HG03060 (cell line): ENCODE data around the gene PCDHGB5.
A peak's percentile ranks its signal among the peaks of the same experiment; 100 is the strongest.

Experiments
- ATAC-seq: cut with Tn5 transposase; IDR thresholded peaks from one replicate; pipeline ENCODE4 v1.9.1; 2021; ENCODE audit warnings: low read depth, moderate number of reproducible peaks; ENCODE audit not compliant: unreplicated experiment

PCDHGB5 gene

DNA sequence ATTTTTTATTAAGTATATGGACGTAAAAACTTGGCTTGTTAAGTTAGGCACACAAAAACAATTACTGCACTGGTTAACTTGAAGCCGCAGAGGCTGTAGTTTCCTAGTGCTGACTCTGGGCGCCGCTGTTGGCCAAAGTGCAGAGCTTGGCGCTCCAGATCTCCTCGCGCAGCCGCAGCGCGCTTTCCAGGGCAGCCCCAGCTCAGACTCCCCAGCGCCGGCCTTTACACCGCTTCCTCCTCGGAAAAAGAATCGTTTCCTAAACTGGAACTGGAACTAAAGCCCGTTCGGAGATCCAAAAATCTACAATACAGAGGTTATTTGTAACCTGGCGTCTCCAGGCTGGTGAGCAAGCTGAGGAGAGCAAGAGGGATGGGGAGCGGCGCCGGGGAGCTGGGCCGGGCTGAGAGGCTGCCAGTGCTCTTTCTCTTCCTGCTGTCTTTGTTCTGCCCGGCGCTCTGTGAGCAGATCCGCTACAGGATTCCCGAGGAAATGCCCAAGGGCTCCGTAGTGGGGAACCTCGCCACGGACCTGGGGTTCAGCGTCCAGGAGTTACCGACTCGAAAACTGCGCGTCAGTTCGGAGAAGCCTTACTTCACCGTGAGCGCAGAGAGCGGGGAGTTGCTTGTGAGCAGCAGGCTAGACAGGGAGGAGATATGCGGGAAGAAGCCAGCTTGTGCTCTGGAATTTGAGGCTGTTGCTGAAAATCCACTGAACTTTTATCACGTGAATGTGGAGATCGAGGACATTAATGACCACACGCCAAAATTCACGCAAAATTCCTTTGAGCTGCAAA lies at the start of gene PCDHGB5:
Gene PCDHGB5, plus strand, starts transcription at position 192 of the 796 bp plus-strand sequence. Its CDS starts 181 bp downstream, at position 373.
- peak; percentile 86 for ATAC-seq

DNA sequence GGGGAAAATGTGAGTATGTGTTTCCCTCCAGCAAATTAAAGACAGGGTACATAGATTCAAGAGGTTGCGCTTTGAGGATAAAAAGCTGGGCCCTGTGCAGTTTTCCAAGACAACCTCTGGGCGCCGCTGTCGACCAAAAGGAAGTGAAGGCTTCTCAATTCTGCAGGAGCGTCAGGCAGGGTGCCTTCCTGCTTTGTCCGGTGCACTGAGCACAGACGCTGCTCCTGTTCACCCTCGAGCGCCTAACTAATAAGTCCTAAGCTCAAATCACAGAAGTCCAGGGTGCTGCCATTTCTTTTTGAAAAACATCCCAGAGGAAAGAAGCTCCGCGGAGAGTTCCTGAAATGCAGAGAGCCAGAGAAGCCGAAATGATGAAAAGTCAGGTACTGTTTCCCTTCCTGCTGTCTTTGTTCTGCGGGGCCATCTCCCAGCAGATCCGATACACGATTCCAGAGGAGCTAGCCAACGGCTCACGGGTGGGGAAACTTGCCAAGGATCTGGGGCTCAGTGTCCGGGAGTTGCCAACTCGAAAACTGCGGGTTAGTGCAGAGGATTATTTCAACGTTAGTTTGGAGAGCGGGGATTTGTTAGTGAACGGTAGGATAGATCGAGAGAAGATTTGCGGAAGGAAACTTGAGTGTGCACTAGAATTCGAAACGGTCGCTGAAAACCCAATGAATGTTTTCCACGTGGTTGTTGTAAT lies 47.7 kb upstream of the PCDHGB5 start, which contains the start of gene PCDHGB1:
Gene PCDHGB1, plus strand, starts transcription at position 183 of the 703 bp plus-strand sequence. Its CDS starts 162 bp downstream, at position 345.
- no peak for ATAC-seq

DNA sequence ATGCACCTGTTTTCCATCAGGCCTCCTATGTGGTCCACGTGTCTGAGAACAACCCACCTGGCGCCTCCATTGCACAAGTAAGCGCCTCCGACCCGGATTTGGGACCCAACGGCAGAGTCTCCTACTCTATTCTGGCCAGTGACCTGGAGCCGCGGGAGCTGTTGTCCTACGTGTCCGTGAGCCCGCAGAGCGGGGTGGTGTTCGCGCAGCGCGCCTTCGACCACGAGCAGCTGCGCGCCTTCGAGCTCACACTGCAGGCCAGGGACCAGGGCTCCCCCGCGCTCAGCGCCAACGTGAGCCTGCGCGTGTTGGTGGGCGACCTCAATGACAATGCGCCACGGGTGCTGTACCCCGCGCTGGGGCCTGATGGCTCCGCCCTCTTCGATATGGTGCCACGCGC lies 46.2 kb upstream of the PCDHGB5 start:
- no peak for ATAC-seq

DNA sequence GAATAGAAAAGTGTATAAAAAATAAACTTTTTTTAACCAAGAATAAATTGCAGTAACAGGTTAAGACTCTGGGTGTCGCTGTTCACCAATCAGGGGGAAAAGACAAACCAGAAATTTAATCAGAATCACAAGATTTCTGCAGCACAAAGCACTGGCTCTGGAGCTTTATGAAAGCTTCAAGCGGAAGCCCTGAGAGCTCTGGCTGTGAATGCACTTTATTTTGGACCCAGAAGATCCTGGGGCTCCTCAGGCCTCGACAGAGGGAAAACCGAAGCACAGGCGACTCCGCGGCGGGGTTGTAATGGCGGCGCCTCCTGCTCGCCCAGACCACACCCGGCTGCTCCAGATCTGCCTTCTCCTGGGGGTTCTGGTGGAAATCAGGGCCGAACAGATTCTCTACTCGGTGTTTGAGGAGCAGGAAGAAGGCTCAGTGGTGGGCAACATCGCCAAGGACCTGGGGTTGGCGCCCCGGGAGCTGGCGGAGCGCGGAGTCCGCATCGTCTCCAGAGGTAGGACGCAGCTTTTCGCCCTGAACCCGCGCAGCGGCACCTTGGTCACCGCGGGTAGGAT lies 42.8 kb upstream of the PCDHGB5 start, which contains the start of gene PCDHGA4:
Gene PCDHGA4, plus strand, starts transcription at position 122 of the 570 bp plus-strand sequence. Its CDS starts 87 bp downstream, at position 209.
- no peak for ATAC-seq

DNA sequence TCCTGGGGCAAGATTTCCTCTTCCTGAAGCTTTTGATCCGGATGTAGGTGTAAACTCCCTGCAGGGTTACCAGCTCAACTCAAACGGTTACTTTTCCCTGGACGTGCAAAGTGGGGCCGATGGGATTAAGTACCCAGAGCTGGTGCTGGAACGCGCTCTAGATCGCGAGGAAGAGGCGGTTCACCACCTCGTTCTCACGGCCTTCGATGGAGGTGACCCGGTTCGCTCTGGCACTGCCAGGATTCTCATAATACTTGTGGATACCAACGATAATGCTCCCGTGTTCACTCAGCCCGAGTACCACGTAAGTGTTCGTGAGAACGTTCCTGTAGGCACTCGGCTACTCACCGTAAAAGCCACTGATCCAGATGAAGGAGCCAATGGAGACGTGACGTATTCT lies 42.1 kb upstream of the PCDHGB5 start:
- no peak for ATAC-seq

DNA sequence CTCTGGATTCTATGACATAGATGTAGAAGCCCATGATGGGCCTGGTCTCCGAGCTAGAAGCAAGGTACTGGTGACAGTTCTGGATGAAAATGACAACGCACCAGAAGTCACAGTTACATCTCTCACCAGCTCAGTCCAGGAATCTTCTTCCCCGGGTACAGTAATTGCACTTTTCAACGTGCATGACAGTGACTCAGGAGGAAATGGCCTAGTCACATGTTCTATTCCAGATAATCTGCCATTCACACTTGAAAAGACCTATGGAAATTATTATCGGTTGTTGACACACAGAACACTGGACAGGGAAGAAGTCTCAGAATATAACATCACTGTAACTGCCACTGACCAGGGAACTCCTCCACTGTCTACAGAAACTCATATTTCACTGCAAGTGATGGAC lies 41.6 kb upstream of the PCDHGB5 start:
- ATAC-seq, result no peak

DNA sequence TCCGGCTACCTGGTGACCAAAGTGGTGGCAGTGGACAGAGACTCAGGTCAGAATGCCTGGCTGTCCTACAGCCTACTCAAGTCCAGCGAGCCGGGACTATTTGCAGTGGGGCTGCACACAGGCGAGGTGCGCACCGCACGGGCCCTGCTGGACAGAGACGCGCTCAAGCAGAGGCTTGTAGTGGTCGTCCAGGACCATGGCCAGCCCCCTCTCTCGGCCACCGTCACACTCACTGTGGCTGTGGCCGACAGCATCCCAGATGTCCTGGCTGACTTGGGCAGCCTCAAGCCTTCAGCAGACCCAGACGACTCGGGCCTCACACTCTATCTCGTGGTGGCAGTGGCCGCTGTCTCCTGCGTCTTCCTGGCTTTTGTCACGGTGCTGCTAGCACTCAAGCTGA lies 40.8 kb upstream of the PCDHGB5 start:
- no peak for ATAC-seq

DNA sequence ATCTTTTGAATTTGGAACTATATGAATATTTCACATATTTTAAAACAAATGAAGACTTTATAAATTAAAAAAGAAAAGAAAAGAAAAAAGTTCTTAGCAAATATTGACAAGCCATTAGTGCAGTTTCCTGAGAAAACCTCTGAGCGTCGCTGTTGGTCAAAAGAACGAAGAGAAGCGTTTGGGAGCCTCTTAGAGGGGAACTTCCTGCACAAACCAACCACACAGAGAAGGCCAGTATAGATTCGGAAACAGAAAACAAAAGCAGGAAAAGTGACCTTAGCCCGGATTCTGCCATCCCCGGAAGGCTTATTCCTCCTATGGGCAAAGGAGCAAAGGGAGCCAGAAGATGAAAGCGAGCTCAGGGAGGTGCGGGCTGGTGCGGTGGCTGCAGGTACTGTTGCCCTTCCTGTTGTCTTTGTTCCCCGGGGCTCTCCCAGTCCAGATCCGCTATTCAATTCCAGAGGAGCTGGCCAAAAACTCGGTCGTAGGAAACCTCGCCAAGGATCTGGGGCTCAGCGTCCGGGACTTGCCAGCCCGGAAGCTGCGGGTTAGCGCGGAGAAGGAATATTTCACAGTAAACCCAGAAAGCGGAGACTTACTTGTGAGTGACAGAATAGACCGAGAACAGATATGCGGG lies 37.8 kb upstream of the PCDHGB5 start, which contains the start of gene PCDHGB2:
Gene PCDHGB2, plus strand, starts transcription at position 205 of the 637 bp plus-strand sequence. Its CDS starts 142 bp downstream, at position 347.
- ATAC-seq, result no peak

DNA sequence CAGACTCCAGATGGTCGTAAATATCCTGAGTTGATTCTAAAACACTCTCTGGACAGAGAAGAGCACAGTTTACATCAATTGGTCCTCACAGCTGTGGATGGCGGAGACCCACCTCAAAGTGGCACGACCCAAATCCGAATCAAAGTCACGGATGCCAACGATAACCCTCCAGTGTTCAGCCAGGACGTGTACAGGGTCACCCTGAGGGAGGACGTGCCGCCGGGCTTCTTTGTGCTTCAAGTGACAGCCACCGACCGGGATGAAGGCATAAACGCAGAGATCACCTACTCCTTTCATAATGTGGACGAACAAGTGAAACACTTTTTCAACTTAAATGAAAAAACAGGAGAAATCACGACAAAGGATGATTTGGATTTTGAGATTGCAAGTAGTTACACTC lies 37.1 kb upstream of the PCDHGB5 start:
- no peak for ATAC-seq

DNA sequence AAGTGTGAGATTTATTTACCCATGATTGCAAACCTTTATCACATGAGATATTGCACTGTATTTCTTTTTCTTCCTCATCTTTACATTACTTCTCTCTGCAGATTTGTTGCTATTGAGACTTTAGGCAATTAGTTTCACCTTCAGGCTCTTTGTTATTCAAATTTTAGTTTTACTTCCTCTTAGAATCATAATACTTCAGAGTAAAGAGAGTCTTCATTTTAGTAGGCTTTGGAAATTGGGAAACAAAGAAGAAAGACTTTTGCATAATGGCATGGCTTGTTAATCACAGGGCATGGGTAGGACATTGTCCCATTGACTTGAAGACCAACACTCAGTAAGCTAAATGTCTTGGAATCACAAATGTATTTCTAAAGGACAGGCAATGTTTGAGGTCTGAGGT lies 35.0 kb upstream of the PCDHGB5 start:
- ATAC-seq, result no peak

DNA sequence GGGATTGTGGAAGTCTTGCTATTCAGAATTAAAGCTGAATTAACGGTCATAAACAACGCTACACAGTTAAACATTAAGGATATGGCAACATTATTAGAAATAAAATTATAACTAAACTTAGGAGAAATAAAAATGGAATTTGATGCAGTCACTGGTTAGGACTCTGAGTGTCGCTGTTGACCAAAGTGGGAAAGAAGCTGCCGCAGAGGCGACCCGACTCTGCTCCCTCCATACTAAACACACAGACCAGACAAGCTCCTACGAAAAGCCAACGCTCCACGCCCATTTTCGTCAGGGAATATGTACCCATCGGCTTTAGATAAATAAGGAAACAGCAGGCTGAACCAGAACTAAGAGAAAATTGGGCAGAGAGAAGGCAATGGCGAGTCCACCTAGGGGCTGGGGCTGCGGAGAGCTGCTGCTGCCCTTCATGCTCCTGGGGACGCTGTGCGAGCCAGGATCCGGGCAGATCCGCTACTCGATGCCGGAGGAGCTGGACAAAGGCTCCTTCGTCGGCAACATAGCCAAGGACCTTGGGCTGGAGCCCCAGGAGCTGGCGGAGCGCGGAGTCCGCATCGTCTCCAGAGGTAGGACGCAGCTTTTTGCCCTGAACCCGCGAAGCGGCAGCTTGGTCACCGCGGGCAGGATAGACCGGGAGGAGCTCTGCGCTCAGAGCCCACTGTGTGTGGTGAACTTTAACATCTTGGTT lies 33.6 kb upstream of the PCDHGB5 start, which contains the start of gene PCDHGA5:
Gene PCDHGA5, plus strand, starts transcription at position 211 of the 709 bp plus-strand sequence. Its CDS starts 169 bp downstream, at position 380.
- no peak for ATAC-seq

DNA sequence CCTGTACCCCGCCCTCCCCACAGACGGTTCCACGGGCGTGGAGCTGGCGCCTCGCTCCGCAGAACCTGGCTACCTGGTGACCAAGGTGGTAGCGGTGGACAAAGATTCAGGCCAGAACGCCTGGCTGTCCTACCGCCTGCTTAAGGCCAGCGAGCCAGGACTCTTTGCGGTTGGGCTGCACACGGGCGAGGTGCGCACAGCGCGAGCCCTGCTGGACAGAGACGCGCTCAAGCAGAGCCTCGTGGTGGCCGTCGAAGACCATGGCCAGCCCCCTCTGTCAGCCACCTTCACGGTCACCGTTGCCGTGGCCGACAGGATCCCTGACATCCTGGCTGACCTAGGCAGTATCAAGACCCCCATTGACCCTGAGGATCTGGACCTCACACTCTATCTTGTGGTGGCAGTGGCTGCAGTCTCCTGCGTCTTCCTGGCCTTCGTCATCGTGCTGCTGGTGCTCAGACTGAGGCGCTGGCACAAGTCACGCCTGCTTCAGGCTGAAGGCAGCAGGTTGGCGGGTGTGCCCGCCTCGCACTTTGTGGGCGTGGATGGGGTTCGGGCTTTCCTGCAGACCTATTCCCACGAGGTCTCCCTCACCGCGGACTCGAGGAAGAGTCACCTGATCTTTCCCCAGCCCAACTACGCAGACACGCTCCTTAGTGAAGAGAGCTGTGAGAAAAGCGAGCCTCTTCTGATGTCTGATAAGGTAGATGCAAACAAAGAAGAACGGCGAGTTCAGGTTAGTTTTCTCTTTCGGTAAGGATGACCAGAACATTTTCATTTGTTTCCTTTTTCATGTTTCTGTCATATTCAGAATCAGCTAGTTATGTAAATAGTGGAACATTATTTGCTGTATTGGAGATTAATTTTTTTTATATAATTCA lies 31.5 kb upstream of the PCDHGB5 start:
- ATAC-seq, result no peak

DNA sequence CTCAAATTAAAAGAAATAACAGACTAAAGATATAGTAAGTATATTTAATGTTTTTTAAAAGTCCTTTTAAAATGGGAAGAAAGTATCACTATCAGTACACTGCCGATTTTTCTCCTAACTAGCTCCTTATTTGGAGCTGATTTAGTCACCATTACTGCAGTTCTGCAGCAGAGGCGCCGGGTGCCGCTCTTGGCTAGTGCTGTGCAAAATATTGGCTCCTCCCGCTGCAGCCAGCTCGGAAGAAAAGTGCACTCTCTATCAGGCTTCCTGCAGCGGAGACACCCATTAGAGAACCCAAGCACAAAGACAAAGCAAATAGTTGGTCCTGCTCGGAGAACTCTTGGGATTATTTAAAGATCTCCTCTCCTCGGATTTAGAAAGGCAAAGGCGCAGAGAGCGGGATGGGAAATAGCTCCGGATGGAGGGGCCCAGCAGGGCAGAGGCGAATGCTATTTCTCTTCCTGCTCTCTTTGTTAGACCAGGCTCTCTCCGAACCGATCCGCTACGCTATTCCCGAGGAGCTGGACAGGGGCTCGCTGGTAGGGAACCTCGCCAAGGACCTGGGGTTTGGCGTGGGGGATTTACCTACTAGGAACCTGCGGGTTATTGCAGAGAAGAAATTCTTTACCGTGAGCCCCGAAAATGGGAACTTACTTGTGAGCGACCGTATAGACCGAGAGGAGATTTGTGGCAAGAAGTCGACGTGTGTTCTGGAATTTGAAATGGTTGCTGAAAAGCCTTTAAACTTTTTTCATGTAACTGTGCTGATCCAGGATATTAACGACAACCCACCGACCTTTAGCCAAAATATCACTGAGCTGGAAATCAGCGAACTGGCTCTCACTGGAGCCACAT lies 27.5 kb upstream of the PCDHGB5 start, which contains the start of gene PCDHGB3:
Gene PCDHGB3, plus strand, starts transcription at position 249 of the 855 bp plus-strand sequence. Its CDS starts 153 bp downstream, at position 402.
- ATAC-seq, result peak; percentile 88

DNA sequence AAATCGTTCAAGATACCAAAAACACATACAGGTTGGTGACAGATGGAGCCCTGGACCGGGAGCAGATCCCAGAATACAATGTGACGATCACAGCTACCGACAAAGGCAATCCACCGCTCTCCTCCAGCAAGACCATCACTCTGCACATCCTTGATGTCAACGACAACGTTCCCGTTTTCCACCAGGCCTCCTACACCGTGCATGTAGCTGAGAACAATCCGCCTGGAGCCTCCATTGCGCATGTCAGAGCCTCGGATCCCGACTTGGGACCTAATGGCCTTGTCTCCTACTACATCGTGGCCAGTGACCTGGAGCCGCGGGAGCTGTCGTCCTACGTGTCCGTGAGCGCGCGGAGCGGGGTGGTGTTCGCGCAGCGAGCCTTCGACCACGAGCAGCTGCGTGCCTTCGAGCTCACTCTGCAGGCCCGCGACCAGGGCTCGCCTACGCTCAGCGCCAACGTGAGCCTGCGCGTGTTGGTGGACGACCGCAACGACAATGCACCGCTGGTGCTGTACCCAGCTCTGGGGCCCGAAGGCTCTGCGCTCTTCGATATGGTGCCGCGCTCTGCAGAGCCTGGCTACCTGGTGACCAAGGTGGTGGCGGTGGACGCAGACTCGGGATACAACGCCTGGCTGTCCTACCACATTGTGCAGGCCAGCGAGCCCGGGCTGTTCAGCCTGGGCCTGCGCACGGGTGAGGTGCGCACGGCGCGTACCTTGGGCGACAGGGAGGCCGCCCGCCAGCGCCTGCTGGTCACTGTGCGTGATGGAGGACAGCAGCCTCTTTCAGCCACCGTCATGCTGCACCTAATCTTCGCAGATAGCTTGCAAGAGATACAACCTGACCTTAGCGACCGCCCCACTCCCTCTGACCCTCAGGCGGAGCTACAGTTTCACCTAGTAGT lies 25.9 kb upstream of the PCDHGB5 start:
- ATAC-seq, result no peak

DNA sequence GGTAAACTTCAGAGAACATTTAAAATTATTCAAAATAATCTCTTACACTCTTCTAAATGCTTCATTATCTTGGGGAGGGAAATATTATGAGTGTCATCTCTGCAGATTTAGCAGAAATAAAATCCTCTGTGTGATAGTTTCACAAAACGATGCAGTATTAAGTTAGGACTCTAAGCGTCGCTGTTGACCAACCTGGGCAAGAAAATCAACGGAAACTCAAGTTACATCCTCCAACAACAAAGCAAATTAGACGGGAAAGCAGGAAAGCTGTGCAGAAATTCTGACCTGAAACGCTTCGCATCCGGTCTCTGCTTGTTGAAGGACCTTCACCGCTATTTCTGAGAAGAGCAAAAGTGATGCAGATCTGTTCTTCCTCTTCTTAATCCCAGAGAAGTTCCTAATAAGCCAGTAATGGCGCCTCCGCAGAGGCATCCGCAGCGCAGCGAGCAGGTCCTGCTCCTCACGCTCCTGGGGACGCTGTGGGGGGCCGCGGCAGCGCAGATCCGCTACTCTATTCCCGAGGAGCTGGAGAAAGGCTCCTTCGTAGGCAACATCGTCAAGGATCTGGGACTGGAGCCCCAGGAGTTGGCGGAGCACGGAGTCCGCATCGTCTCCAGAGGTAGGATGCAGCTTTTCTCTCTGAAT lies 24.0 kb upstream of the PCDHGB5 start, which contains the start of gene PCDHGA6:
Gene PCDHGA6, plus strand, starts transcription at position 219 of the 645 bp plus-strand sequence. Its CDS starts 193 bp downstream, at position 412.
- ATAC-seq, result no peak

DNA sequence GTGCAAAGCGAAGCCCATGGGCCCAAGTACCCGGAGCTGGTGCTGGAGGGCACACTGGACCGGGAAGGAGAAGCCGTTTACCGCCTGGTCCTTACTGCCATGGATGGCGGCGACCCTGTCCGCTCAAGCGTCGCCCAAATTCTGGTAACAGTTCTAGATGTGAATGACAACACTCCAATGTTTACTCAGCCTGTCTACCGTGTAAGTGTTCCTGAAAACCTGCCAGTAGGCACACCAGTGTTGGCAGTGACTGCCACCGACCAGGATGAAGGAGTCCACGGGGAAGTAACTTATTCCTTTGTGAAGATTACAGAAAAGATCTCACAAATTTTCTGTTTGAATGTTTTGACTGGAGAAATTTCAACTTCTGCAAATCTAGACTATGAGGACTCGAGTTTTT lies 23.1 kb upstream of the PCDHGB5 start:
- no peak for ATAC-seq
